HG03039 (cell line): ENCODE results near the gene RSPRY1.
"Not testable (repeated sequence)": the region's sequence is repeated elsewhere in the genome, so short reads cannot be mapped to it uniquely, and the experiment has no call there.

Experiments
- ATAC-seq: cut with Tn5 transposase; IDR thresholded peaks from one replicate; pipeline ENCODE4 v1.9.1; 2021; ENCODE audit warnings: mild to moderate bottlenecking, moderate library complexity; ENCODE audit not compliant: unreplicated experiment

The RSPRY1 gene

DNA sequence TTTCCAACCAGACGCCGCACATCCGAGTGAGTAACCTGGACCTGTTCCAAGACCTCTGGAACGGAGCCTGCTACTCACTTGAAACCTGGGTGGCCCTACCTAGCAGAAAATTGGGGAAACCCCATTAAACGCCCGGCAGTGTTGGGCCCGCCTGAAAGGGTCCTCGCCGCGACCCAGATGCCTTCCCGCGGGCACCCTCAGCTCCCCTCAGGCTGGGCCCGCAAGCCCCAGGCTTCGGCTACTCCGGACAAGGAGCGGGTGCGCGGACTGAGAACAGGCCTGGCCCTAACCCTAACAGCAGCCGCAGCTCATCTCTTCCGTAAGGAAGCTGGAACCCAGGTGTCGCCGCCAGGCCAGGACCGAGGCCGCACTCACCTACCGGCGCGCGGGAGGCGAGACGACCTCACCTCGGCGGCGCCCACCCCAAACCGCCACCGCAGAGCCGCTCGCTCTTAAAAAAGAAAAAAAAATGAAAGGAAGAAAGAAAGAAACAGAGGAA lies 634 bp upstream of the RSPRY1 start:
- ATAC-seq, result peak; percentile 29

- no peak for ATAC-seq
These were observed 1.0 kb downstream of the RSPRY1 start for GRCh38 chr16:57186872-57187854.

DNA sequence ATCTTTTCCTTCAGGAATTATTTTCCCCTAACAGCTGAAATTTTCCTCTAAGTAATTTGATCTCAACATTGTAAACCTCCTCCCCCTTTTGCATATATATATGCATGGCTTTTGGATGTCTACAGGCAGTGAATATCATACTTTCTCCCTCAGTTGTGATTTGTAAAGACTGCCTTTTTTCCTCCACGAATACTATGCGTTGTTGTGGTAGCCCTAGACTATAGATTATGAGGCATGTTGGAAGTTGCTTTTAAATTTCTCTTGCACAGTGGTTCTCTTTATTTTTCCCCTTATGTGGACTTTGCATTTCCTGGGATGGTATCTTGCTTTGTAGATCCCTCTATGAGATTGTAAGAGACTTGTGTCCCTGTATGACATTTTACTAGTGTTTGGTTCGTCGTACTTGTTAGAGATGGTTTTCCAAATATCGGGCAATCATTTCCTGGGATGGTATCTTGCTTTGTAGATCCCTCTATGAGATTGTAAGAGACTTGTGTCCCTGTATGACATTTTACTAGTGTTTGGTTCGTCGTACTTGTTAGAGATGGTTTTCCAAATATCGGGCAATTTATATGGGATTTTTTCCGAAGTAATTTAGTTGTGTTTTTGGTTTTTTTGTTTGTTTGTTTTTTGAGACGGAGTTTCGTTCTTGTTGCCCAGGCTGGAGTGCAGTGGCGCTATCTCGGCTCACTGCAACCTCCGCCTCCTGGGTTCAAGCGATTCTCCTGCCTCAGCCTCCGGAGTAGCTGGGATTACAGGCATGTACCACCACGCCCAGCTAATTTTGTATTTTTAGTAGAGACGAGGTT lies 2.0 kb downstream of the RSPRY1 start:
- ATAC-seq, result not testable (repeated sequence)

DNA sequence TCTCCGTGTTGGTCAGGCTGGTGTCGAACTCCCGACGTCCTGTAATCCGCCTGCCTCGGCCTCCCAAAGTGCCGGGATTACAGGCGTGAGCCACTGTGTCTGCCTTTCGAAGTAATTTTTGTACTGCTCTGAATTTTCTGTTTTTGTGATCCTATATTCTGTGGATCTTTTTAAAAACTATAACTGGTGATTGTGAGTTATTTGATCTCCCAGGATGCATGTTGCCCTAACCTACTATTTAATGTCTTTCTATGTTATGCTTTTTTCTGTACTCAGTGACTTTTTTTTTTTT lies 2.5 kb downstream of the RSPRY1 start:
- ATAC-seq, result no peak

- ATAC-seq, result not testable (repeated sequence)
These were observed 3.4 kb downstream of the RSPRY1 start for GRCh38 chr16:57189527-57189926.

DNA sequence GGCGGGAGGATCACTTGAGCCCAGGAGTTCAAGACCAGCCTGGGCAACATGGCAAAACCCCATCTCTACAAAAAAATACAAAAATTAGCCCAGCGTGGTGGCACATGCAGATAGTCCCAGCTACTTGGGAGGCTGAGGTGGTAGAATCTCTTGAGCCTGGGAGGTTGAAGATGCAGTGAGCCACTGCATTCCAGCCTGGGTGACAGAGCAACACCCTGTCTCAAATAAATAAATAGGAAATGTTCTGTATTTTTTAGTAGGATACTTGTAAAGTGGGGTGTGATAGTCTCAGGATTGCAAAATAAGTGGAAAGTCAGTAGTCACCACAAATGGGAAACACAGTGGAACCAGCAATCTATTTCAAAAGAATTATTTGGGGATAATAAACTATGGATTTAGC lies 4.0 kb downstream of the RSPRY1 start:
- no peak for ATAC-seq

- ATAC-seq, result no peak
These were observed 5.0 kb downstream of the RSPRY1 start for GRCh38 chr16:57191056-57191571.

GRCh38 chr16:57192146-57192545 lies 6.0 kb downstream of the RSPRY1 start:
- ATAC-seq, result no peak

DNA sequence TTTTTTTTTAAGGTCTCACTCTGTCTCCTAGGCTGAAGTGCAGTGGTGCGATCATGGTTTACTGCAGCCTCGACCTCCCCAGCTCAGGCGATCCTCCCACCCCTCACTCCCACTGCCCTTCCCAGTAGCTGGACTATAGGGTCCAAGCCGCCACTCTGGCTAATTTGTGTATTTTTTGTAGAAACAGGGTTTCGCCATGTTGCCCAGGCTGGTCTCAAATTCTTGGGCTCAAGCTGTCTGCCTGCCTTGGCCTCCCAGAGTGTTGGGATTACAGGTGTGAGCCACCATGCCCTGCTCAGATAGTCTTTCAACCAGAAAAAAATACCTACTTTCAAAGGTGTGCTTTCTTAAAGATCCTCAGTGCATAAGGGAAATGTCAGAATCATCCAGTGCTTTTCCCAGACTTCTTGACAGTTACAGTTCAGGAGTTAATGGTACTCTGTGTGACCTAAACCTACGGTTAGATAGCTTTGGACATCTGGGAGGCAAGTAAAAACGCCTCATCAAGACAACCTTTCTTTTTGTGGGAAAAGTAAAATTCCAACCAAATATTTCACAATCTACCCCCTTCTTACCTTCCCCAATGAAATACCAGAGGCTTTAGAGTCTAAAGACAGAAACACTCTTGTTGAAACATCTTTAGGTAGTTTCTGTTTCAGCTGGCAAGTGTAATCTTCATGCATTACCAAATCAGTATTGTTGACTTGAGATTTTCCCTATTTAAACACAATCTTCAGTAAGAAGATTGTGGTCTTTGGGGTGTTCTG lies 6.8 kb downstream of the RSPRY1 start:
- ATAC-seq, result no peak

GRCh38 chr16:57194512-57194911 lies 8.4 kb downstream of the RSPRY1 start:
- no peak for ATAC-seq

GRCh38 chr16:57196286-57196685 lies 10.2 kb downstream of the RSPRY1 start:
- no peak for ATAC-seq

- no peak for ATAC-seq
These were observed 10.6 kb downstream of the RSPRY1 start for GRCh38 chr16:57196753-57197152.

DNA sequence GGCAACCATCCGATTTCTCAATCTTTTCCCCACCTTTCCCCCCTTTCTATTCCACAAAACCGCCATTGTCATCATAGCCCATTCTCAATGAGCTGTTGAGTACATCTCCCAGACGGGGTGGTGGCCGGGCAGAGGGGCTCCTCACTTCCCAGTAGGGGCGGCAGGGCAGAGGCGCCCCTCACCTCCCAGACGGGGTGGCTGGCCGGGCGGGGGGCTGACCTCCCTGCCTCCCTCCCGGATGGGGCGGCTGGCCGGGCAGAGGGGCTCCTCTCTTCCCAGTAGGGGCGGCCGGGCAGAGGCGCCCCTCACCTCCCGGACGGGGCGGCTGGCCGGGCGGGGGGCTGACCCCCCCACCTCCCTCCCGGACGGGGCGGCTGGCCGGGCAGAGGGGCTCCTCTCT lies 14.2 kb downstream of the RSPRY1 start:
- ATAC-seq, result not testable (repeated sequence)

GRCh38 chr16:57200926-57201325 lies 14.8 kb downstream of the RSPRY1 start:
- not testable (repeated sequence) for ATAC-seq

DNA sequence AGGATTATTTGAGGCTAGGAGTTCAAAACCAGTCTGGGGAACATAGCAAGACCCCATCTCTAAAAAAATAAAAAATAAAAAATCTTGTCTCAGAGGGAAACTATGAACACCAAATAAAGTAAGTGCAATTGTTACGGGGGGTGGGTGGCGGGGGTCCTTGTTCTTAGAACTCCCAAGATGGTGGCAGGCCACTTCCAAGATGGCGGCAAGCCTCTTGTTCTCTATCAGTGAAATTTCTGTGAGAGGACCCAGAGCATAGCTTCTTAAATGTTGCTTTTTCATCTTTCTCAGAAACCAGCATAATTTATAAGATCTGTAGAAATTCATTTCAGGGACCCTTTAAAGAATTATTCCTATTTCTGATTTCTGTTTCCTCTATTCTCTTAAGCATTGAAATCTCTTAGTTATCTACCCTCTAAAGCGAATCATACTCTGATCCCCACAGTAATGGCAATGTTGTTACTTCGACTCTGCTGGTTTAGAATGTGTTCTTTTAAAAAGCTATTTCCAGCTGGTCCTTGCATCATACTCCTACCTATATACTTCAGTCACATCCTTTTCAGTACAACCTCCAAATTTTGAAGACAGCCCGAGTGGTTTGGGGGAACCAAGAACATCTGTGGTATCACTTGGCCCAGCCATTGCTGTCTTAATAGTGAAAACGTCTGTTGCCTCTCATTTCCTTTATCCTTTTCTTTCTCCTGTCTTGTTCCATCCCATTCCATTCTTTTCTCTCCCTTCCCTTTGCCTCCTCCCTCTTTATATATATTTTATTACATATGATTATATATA lies 16.2 kb downstream of the RSPRY1 start:
- no peak for ATAC-seq

DNA sequence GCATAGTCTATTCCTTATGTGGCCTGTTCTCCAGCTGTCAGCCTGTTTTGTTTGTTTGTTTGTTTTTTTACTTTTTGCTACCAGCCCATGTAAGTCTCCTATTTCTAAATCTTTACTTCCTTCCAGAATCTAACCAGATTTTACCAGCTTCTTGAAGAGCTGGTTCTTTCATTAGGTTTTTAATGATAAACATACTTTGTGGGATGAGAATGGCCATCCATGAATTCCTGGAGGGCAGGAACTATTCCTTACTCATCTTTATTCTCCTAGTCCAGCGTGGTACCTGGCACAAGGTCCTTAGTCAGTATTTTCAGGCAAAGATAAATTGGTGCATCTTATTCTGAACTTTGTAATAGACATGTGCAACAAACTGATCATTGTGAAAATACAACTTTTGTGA lies 17.3 kb downstream of the RSPRY1 start:
- ATAC-seq, result no peak

- no peak for ATAC-seq
These were observed 18.5 kb downstream of the RSPRY1 start for GRCh38 chr16:57204675-57205074.

DNA sequence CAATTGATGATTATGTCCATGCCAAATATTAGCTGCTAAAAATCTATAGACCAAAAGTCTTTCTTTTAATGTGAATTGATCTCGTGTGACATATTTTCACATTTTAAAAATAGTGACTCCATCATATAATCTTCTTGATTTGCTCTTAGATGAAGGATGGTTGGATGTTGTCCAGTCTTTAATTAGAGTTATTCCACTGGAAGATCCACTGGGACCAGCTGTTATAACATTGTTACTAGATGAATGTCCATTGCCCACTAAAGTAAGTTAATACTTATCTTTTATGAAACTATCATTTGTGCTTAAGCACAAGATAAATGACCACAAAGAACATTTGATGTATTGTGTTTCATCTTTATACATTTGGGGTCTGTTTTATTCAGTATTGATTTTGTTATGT lies 22.8 kb downstream of the RSPRY1 start:
- no peak for ATAC-seq

GRCh38 chr16:57209780-57210179 lies 23.7 kb downstream of the RSPRY1 start:
- ATAC-seq, result no peak

DNA sequence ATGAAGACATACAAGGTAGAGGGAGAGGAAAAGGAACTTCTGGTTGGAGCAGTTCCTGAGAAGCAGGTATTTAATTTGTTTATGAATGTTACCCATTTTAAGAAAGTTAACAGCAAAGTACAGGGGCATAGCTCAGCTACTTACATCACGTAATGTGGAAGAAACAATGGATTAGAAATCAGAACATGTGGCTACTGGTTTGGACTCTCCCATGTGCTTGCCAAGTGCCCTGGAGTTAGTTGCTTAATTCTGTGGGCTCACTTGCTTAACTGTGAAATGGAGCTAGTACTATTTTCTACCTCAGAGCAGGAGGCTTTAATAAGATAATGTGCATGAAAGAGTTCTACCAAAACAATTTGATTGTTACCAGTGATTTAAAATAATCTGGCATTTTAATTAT lies 27.3 kb downstream of the RSPRY1 start:
- no peak for ATAC-seq
